ENCODE data around the gene NPC1. TPM values are rescaled to one million over a fixed set of nuclear protein-coding genes. Genes with fewer than 3 reads are reported as not detected.

The NPC1 gene
- total RNA-seq, 1 experiment from 2014 or later = 51.6 TPM

DNA sequence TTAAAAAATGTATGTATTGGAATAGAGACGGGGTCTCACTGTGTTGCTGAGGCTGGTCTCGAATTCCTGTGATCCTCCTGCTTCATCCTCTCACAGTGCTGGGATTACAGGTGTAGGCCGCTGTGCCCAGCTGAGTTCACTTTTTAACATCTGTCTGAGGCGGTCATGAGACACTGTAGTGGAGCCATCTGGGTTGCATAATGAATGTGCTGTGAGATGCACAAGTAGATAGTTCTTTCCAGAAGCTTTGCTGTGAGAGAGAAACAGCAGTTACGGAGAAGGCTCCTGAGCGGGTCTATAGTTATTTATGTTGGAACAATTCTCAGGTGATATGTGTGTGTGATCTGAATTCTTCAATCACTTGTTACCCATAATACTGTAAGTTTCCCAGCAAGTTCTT, 79.9 kb downstream of the NPC1 start:
- TF ChIP-seq, protein P1, sequence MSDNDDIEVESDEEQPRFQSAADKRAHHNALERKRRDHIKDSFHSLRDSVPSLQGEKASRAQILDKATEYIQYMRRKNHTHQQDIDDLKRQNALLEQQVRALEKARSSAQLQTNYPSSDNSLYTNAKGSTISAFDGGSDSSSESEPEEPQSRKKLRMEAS (IDR thresholded peaks at IDR 0.05) = no peak
- TF ChIP-seq RAD21 (IDR thresholded peaks at IDR 0.05; ENCODE audit: low read depth) (no peak), CEBPB (IDR thresholded peaks at IDR 0.05; ENCODE audit: low read depth) (no peak), SP1 (IDR thresholded peaks at IDR 0.05; ENCODE audit: low read depth) (no peak), YY1 (IDR thresholded peaks at IDR 0.05; ENCODE audit: extremely low read depth, insufficient replicate concordance, low read depth, low read length) (no peak), ELF1 (IDR thresholded peaks at IDR 0.05; ENCODE audit: borderline replicate concordance, low read depth) (no peak), JUND (IDR thresholded peaks at IDR 0.05) (no peak), SIN3A (IDR thresholded peaks at IDR 0.05; ENCODE audit: low read depth) (no peak), POLR2AphosphoS5 (IDR thresholded peaks at IDR 0.05; ENCODE audit: low read depth, low read length) (no peak), EZH2phosphoT487 (IDR thresholded peaks at IDR 0.05; ENCODE audit: borderline replicate concordance) (no peak), POLR2A (IDR thresholded peaks at IDR 0.05; ENCODE audit: borderline replicate concordance, extremely low read depth, insufficient read depth, insufficient read length) (no peak), EZH2 (IDR thresholded peaks at IDR 0.05) (no peak)
- TF ChIP-seq, protein P2, sequence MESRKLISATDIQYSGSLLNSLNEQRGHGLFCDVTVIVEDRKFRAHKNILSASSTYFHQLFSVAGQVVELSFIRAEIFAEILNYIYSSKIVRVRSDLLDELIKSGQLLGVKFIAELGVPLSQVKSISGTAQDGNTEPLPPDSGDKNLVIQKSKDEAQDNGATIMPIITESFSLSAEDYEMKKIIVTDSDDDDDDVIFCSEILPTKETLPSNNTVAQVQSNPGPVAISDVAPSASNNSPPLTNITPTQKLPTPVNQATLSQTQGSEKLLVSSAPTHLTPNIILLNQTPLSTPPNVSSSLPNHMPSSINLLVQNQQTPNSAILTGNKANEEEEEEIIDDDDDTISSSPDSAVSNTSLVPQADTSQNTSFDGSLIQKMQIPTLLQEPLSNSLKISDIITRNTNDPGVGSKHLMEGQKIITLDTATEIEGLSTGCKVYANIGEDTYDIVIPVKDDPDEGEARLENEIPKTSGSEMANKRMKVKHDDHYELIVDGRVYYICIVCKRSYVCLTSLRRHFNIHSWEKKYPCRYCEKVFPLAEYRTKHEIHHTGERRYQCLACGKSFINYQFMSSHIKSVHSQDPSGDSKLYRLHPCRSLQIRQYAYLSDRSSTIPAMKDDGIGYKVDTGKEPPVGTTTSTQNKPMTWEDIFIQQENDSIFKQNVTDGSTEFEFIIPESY (IDR thresholded peaks at IDR 0.05; ENCODE audit: extremely low read depth, insufficient replicate concordance, low read length) = no peak
- TF ChIP-seq, protein P3, sequence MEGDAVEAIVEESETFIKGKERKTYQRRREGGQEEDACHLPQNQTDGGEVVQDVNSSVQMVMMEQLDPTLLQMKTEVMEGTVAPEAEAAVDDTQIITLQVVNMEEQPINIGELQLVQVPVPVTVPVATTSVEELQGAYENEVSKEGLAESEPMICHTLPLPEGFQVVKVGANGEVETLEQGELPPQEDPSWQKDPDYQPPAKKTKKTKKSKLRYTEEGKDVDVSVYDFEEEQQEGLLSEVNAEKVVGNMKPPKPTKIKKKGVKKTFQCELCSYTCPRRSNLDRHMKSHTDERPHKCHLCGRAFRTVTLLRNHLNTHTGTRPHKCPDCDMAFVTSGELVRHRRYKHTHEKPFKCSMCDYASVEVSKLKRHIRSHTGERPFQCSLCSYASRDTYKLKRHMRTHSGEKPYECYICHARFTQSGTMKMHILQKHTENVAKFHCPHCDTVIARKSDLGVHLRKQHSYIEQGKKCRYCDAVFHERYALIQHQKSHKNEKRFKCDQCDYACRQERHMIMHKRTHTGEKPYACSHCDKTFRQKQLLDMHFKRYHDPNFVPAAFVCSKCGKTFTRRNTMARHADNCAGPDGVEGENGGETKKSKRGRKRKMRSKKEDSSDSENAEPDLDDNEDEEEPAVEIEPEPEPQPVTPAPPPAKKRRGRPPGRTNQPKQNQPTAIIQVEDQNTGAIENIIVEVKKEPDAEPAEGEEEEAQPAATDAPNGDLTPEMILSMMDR (IDR thresholded peaks at IDR 0.05 in 2 of 3, conservative IDR thresholded peaks at IDR 0.05 in 1 of 3; ENCODE audit: borderline replicate concordance in 1 of 3, insufficient read depth in 1 of 3, low read depth in 2 of 3, low read length in 2 of 3) = no peak
- TF ChIP-seq, protein P4, sequence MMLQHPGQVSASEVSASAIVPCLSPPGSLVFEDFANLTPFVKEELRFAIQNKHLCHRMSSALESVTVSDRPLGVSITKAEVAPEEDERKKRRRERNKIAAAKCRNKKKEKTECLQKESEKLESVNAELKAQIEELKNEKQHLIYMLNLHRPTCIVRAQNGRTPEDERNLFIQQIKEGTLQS (IDR thresholded peaks at IDR 0.05) = no peak
- intact Hi-C loops (cut with micrococcal nuclease) = loop anchor here (10.0 kb wide), 1 partner anchor 712 kb away; no protein-coding TSS in a partner anchor
- H3K27me3 ChIP-seq (ENCODE audit: insufficient read depth, low read length) = no peaks in the 10 kb centered on the region
- no peak for ATAC-seq
- no peak overlapping the region for H2AFZ ChIP-seq (ENCODE audit: low read depth, low read length, poor library complexity, severe bottlenecking)
- no peak overlapping the region for H3K9ac ChIP-seq (ENCODE audit: low read length)
- BruUV-seq (replicated peaks) = no TSS peak
- DNase-seq (ENCODE audit: low read depth, low spot score) = no peak
- H3K4me2 ChIP-seq (ENCODE audit: low read length) = no peak overlapping the region
- no peak overlapping the region for H3K27ac ChIP-seq (ENCODE audit: low read depth, low read length)
- ChIA-PET POLR2A (no interaction called here), RAD21 (ENCODE audit: low non-redundant PET in 1 of 2, low total read pairs in 2 of 2, uncharacterized antibody in 2 of 2, unreplicated experiment in 2 of 2) (no interaction called here), CTCF (no interaction called here)
- no peaks in the 10 kb centered on the region for H3K9me2 ChIP-seq (ENCODE audit: insufficient read depth)
- no peaks in the 10 kb centered on the region for H3K9me3 ChIP-seq (ENCODE audit: control insufficient read depth in 1 of 2, insufficient read depth in 1 of 2, low read depth in 1 of 2, low read length in 2 of 2)
- peaks cover 35% of the 10 kb centered on the region for H3K79me2 ChIP-seq (ENCODE audit: insufficient read depth, low read length)
- peaks cover 5 to 7% of the 10 kb centered on the region in 2 experiments; a peak in 3 of 4 replicates for H3K36me3 ChIP-seq (ENCODE audit: control insufficient read depth in 1 of 2, insufficient read depth in 2 of 2, low read length in 2 of 2)
- H4K20me1 ChIP-seq (ENCODE audit: insufficient read depth) = no peaks in the 10 kb centered on the region
- no peak overlapping the region for H3K4me3 ChIP-seq (replicated peaks in 1 of 2; ENCODE audit: low read depth in 1 of 2, low read length in 2 of 2)
- peaks cover 10 to 27% of the 10 kb centered on the region in 2 experiments; a peak in 3 of 4 replicates for H3K4me1 ChIP-seq (ENCODE audit: control insufficient read depth in 1 of 2, insufficient read depth in 2 of 2, low read length in 2 of 2)
